Ovary (tissue), 9 donors: Measurements from ENCODE around the gene KRT33B. TPM values are rescaled to one million over a fixed set of nuclear protein-coding genes. Genes with fewer than 3 reads are reported as not detected.
"Not testable (repeated sequence)": the region's sequence is repeated elsewhere in the genome, so short reads cannot be mapped to it uniquely, and the experiment has no call there.

Experiments used
- DNase-seq, 5 donors: peaks; one replicate each; pipeline ENCODE4 v3.0.0-alpha.2; 2019 to 2020
- H3K27ac ChIP-seq, 2 donors: fragments of 200-600 bp; one replicate each; pipeline versions ENCODE4 v1.5.1 to v1.8.0; 2019 to 2022
- H3K27me3 ChIP-seq: fragments of 200-600 bp; one replicate; pipeline ENCODE4 v1.8.0; 2022
- H3K36me3 ChIP-seq: fragments of 200-600 bp; sonication (generic); one replicate; pipeline ENCODE4 v1.5.1; 2019
- H3K4me1 ChIP-seq: one replicate; pipeline ENCODE4 v1.8.1; 2013; ENCODE audit warnings: mild to moderate bottlenecking, moderate library complexity; ENCODE audit not compliant: insufficient read depth
- H3K4me3 ChIP-seq: fragments of 200-600 bp; sonication (generic); one replicate; pipeline ENCODE4 v1.5.1; 2017
- H3K9me3 ChIP-seq, 2 donors: fragments of 200-600 bp in 1 of 2; sonication (generic) in 1 of 2; one replicate each; pipeline versions ENCODE4 v1.5.1 to v1.8.1; 2013 to 2019; ENCODE audit warnings: mild to moderate bottlenecking in 1 of 2, moderate library complexity in 1 of 2
- CTCF ChIP-seq, 3 donors: fragments of 450-650 bp in 2 of 3; fragments of 200-600 bp in 1 of 3; IDR thresholded peaks; one replicate each; pipeline versions ENCODE4 v1.5.1 to v1.8.0; 2016 to 2022; ENCODE audit warnings: antibody characterized with exemption in 3 of 3, mild to moderate bottlenecking in 1 of 3
- EP300 ChIP-seq: sonication (generic); formaldehyde crosslinking; IDR thresholded peaks from one replicate; pipeline ENCODE4 v1.6.1; 2017; ENCODE audit warnings: antibody characterized with exemption
- POLR2A ChIP-seq: fragments of 450-650 bp; IDR thresholded peaks from one replicate; pipeline ENCODE4 v1.6.1; 2017; ENCODE audit warnings: antibody characterized with exemption, mild to moderate bottlenecking, moderate library complexity
- WGBS, 3 donors: extraction: QIAGEN DNeasy Blood & Tissue Kit in 1 of 3; methylation state at CpG; one replicate each; pipeline versions ENCODE4 v1.1.5 to v1.1.7; 2013 to 2017; 5-methylcytosine and 5-hydroxymethylcytosine counted together
- intact Hi-C, 4 donors: fragments of 100-400 bp; cut with DNase I; formaldehyde crosslinking; loops; one replicate each; pipeline versions ENCODE4 v1.11.0 to v1.15.1; 2022 to 2023
- polyA plus RNA-seq, 2 donors: library from polyadenylated mRNA; stranded (reverse); fragments of 200-250 nt in 1 of 2; fragments of 350-450 nt in 1 of 2; fragmentation: Illumina TruSeq in 1 of 2; extraction: RNeasy Lipid Tissue Mini Kit (QIAGEN cat#74804) in 1 of 2; gene quantifications; one replicate each; pipeline ENCODE4 v1.2.3, GENCODE V29; 2013 to 2014
- total RNA-seq, 7 donors: library from RNA; depleted of rRNA in 2 of 7; stranded (reverse); fragments of >200 nt in 2 of 7; fragmentation: NEBNext Ultra II Directional in 3 of 7; extraction: Animal tissue kit (Norgen Biotek cat#: 25700) in 3 of 7; gene quantifications; one replicate each; pipeline versions ENCODE4 v1.1.0 to v1.2.4, GENCODE V29; 2016 to 2023
- donor health status: DM: no; HTN: no; CAD: no; lungs with moderate emphysema.
- donor health status: DM: no; HTN: no; CAD: no.
- donor health status: Bipolar disorder and iron deficiency.
- donor health status: DM: yes; HTN: yes; CAD: no.
- donor health status: DM: no; HTN: no; CAD: no.
- donor health status: DM: yes; HTN: yes; CAD: no.

KRT33B gene
- total and polyA plus RNA-seq, 9 donors = not detected

- H3K4me1 ChIP-seq = no peaks in the 10 kb centered on the region
- no peak for TF ChIP-seq EP300
- TF ChIP-seq CTCF (IDR thresholded peaks at IDR 0.05) = no peak
- no peak for TF ChIP-seq POLR2A
- no peak overlapping the region for H3K4me3 ChIP-seq
- 79 to 88% (median 84%) methylated on average over 7 of the region's 7 CpGs for WGBS, 3 donors
- no peaks in the 10 kb centered on the region for H3K36me3 ChIP-seq
- no peaks in the 10 kb centered on the region for H3K27me3 ChIP-seq
- H3K9me3 ChIP-seq = no peaks in the 10 kb centered on the region
- H3K27ac ChIP-seq = no peak overlapping the region
- intact Hi-C loops = no loop called here
- DNase-seq = no peak
Observed at GRCh38 chr17:41347869-41348760, 21.5 kb downstream of the KRT33B start.

GRCh38 chr17:41346421-41346820, 23.2 kb downstream of the KRT33B start:
- DNase-seq, H3K36me3 ChIP-seq, H3K4me3 ChIP-seq, H3K4me1 ChIP-seq, H3K9me3 ChIP-seq, H3K27me3 ChIP-seq, H3K27ac ChIP-seq, intact Hi-C loops: not testable (repeated sequence)
- 91 to 97% (median 93%) methylated on average over 16 of the region's 16 CpGs for WGBS, 3 donors

- WGBS, 3 donors = 93 to 95% (median 95%) methylated on average over 3 of the region's 3 CpGs
- H3K27me3 ChIP-seq = no peaks in the 10 kb centered on the region
- no peaks in the 10 kb centered on the region for H3K36me3 ChIP-seq
- TF ChIP-seq POLR2A = no peak
- TF ChIP-seq CTCF (IDR thresholded peaks at IDR 0.05) = no peak
- no peak for TF ChIP-seq EP300
- DNase-seq = no peak
- H3K4me3 ChIP-seq = no peak overlapping the region
- no peaks in the 10 kb centered on the region for H3K4me1 ChIP-seq
- no peaks in the 10 kb centered on the region for H3K9me3 ChIP-seq
- intact Hi-C loops = no loop called here
- H3K27ac ChIP-seq = no peak overlapping the region
Observed at GRCh38 chr17:41345992-41346391, 23.6 kb downstream of the KRT33B start.

DNA sequence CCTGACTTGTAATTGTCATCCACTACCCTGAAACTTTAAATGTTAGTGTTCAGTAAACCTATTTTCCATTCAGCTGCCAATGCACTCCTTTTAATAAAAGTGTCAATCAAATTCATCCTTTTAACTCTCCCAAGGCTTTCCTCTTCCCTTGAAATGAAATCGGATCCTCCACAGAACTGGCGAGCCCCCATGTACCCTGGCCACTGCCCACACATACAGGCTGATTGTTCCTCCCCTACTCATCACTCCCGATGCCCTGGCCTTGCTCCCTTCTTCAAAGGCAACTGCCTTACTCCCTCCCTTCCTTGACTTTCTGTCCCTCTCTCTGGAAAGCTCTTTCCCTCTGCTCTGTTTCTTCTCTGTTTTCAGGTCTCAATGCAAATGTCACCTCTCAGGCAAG, 26.6 kb downstream of the KRT33B start:
- no peak for TF ChIP-seq CTCF (IDR thresholded peaks at IDR 0.05)
- no peak for TF ChIP-seq EP300
- TF ChIP-seq POLR2A = no peak
- intact Hi-C loops = no loop called here
- Histone ChIP-seq H3K36me3 (no peaks in the 10 kb centered on the region), H3K9me3 (no peaks in the 10 kb centered on the region), H3K4me1 (no peaks in the 10 kb centered on the region), H3K27ac (no peak overlapping the region), H3K27me3 (no peaks in the 10 kb centered on the region), H3K4me3 (no peak overlapping the region)
- no peak for DNase-seq
- WGBS, 3 donors = 15 to 23% (median 16%) methylated on average over 3 of the region's 3 CpGs
